Measurements from ENCODE around the gene BTBD6. TPM values are rescaled to one million over a fixed set of nuclear protein-coding genes. Genes with fewer than 3 reads are reported as not detected.

BTBD6 gene
- total RNA-seq, 4 donors from 2014 or later: 48.4 to 85.9 (median 53.6) TPM

DNA sequence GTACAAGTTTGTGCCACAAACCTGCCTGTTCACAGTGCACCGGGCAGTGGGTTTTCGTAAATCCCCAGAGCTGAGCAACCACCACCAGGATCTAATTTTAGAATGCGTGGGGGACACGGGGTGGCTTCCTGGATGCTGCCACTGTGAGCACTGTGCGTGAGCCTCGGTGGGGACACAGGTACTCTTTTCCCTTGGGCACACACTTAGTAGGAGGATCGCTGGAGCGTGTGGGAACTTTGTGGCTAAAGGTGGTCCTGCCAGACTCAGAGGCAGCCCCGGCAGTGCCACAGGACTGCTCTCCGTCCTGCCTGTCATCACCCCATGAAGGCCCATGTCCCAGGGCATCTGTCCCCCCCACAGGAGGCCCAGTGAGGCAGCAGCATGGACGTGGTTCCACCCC, 21.1 kb downstream of the BTBD6 start:
- no peaks in the 10 kb centered on the region for H3K36me3 ChIP-seq
- DNase-seq: no peak
- no peak overlapping the region for H3K4me3 ChIP-seq
- H3K27ac ChIP-seq: no peak overlapping the region
- peaks cover 3 to 4% of the 10 kb centered on the region in 2 donors for H3K4me1 ChIP-seq
- no peaks in the 10 kb centered on the region for H3K27me3 ChIP-seq
- in situ Hi-C loops (cut with MboI; ENCODE audit: low sequenced_read_pairs in 4 of 4) (no loop called here), intact Hi-C loops (cut with DNase I; ENCODE audit: low total_unique reads) (no loop called here)
- ATAC-seq: no peak
- TF ChIP-seq, protein P1, sequence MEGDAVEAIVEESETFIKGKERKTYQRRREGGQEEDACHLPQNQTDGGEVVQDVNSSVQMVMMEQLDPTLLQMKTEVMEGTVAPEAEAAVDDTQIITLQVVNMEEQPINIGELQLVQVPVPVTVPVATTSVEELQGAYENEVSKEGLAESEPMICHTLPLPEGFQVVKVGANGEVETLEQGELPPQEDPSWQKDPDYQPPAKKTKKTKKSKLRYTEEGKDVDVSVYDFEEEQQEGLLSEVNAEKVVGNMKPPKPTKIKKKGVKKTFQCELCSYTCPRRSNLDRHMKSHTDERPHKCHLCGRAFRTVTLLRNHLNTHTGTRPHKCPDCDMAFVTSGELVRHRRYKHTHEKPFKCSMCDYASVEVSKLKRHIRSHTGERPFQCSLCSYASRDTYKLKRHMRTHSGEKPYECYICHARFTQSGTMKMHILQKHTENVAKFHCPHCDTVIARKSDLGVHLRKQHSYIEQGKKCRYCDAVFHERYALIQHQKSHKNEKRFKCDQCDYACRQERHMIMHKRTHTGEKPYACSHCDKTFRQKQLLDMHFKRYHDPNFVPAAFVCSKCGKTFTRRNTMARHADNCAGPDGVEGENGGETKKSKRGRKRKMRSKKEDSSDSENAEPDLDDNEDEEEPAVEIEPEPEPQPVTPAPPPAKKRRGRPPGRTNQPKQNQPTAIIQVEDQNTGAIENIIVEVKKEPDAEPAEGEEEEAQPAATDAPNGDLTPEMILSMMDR (IDR thresholded peaks at IDR 0.05 in 4 of 5, conservative IDR thresholded peaks at IDR 0.05 in 1 of 5): no peak
- no peak for TF ChIP-seq POLR2A (IDR thresholded peaks at IDR 0.05)
- H3K9me3 ChIP-seq: no peaks in the 10 kb centered on the region

DNA sequence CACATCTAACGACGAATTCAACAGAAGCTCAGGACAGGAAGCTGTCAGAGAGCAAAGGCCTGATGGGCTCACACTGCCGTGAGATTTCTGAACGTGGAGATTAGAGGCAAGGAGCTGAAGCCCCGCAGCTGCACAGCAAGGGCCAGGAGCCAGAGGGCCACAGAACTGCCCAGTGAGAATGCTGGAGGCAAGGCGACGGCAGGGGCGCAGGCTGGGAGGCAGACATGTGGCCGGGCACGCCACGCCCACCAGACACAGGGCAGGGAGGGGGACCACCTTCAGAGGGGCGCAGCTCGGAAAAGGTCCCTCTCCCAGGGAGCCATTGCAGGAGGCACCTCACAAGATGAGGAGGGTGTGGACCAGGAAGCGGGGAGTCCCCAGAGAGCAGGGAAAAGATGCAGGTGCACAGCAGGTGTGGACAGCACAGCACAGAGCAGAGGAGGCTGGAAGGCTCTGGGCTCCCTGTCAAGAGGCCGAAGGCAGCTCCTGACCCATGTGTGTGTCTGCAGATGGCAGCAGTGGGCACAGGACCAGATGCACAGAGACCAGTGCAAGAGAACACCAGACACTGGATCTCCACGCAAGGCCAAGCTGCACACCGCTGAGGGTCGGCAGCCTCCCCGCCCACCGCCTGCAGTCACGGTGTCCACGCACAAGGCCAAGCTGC, 23.0 kb downstream of the BTBD6 start:
- Histone ChIP-seq H3K27ac (no peak overlapping the region), H3K36me3 (no peaks in the 10 kb centered on the region), H3K27me3 (no peaks in the 10 kb centered on the region), H3K9me3 (no peaks in the 10 kb centered on the region), H3K4me1 (peaks cover 10 to 14% of the 10 kb centered on the region in 2 donors), H3K4me3 (no peak overlapping the region)
- TF ChIP-seq, protein P1 (IDR thresholded peaks at IDR 0.05 in 4 of 5, conservative IDR thresholded peaks at IDR 0.05 in 1 of 5): no peak
- no peak for TF ChIP-seq POLR2A (IDR thresholded peaks at IDR 0.05)
- in situ Hi-C loops (cut with MboI; ENCODE audit: low sequenced_read_pairs in 4 of 4): no loop called here
- intact Hi-C loops (cut with DNase I; ENCODE audit: low total_unique reads): no loop called here
- ATAC-seq (no peak), DNase-seq (no peak)

DNA sequence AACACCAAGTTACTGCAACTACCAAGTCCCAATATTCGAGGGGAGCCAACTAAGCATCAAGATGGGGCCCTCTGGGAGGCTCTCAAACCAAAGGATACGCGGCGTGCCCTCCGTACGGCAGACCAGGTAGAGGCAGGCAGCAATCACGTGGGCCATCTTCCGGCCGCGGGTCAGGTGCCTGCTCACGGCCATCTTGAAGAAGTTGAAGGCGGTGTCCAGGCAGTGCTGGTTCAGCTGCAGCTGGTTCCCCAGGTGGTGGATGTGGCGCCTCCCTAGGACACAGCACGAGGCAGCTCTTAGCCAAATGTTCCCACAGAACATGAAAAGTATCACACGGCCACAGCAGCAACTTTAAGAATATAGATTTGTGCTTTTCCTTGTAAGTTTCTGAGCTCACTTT, 24.3 kb downstream of the BTBD6 start:
- in situ Hi-C loops (cut with MboI; ENCODE audit: low sequenced_read_pairs in 4 of 4) (no loop called here), intact Hi-C loops (cut with DNase I; ENCODE audit: low total_unique reads) (no loop called here)
- no peak for TF ChIP-seq POLR2A (IDR thresholded peaks at IDR 0.05)
- TF ChIP-seq, protein P1 (IDR thresholded peaks at IDR 0.05 in 4 of 5, conservative IDR thresholded peaks at IDR 0.05 in 1 of 5): no peak
- H3K4me1 ChIP-seq: peaks cover 13 to 16% of the 10 kb centered on the region in 2 donors
- no peaks in the 10 kb centered on the region for H3K27me3 ChIP-seq
- no peaks in the 10 kb centered on the region for H3K9me3 ChIP-seq
- DNase-seq (no peak), ATAC-seq (no peak)
- no peak overlapping the region for H3K4me3 ChIP-seq
- H3K27ac ChIP-seq: no peak overlapping the region
- H3K36me3 ChIP-seq: no peaks in the 10 kb centered on the region

DNA sequence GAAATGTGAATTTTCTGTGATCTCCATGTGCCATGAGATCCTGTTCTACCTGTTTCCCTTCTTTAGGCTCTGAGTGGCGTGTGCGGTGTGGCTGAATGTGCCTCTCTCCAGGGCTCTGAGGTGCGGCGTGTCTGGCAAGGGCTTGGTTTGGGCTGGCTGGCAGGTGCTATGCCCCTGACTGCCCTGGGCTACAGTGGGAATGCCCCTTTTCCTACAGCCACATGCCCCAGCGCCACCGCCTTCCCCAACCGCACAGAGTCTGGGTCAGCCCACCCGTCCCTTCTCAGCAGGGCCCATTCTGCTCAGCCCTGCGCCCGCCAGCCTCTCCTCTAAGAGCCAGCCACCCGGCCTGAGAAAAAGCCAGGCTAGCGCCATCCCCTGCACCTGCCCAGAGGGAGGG, 24.7 kb downstream of the BTBD6 start:
- Histone ChIP-seq H3K36me3 (no peaks in the 10 kb centered on the region), H3K27me3 (no peaks in the 10 kb centered on the region), H3K4me1 (peaks cover 17 to 20% of the 10 kb centered on the region in 2 donors), H3K4me3 (no peak overlapping the region), H3K9me3 (no peaks in the 10 kb centered on the region), H3K27ac (no peak overlapping the region)
- DNase-seq (no peak), ATAC-seq (no peak)
- TF ChIP-seq, protein P1 (IDR thresholded peaks at IDR 0.05 in 4 of 5, conservative IDR thresholded peaks at IDR 0.05 in 1 of 5): no peak
- TF ChIP-seq POLR2A (IDR thresholded peaks at IDR 0.05): no peak
- intact Hi-C loops (cut with DNase I; ENCODE audit: low total_unique reads) (no loop called here), in situ Hi-C loops (cut with MboI; ENCODE audit: low sequenced_read_pairs in 4 of 4) (no loop called here)

DNA sequence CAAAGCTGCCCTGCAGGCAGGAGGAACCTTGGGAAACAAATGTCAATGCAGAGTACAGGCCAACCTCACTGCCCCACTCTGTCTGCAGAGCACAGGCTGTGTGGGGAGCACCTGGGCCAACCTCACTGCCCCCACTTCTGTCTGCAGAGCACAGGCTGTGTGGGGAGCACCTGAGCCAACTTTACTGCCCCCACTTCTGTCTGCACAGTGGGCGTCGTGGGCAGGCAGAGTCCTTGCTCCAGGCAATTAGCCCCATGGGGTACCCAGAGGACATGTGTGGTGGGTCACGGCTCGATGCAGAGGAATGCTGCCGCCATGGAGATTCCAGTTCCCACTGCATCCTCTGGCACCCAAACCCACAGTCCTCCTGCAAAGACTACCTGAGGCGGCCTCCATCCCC, 26.3 kb downstream of the BTBD6 start:
- in situ Hi-C loops (cut with MboI; ENCODE audit: low sequenced_read_pairs in 4 of 4) (no loop called here), intact Hi-C loops (cut with DNase I; ENCODE audit: low total_unique reads) (no loop called here)
- H3K27me3 ChIP-seq: no peaks in the 10 kb centered on the region
- no peaks in the 10 kb centered on the region for H3K9me3 ChIP-seq
- H3K4me1 ChIP-seq: peaks cover 18 to 19% of the 10 kb centered on the region in 2 donors
- no peak overlapping the region for H3K27ac ChIP-seq
- TF ChIP-seq, protein P1 (IDR thresholded peaks at IDR 0.05 in 4 of 5, conservative IDR thresholded peaks at IDR 0.05 in 1 of 5): no peak
- TF ChIP-seq POLR2A (IDR thresholded peaks at IDR 0.05): no peak
- ATAC-seq (no peak), DNase-seq (no peak)
- H3K36me3 ChIP-seq: no peaks in the 10 kb centered on the region
- H3K4me3 ChIP-seq: no peak overlapping the region
